ENCODE data around the gene DNM3.

DNM3 gene

DNA sequence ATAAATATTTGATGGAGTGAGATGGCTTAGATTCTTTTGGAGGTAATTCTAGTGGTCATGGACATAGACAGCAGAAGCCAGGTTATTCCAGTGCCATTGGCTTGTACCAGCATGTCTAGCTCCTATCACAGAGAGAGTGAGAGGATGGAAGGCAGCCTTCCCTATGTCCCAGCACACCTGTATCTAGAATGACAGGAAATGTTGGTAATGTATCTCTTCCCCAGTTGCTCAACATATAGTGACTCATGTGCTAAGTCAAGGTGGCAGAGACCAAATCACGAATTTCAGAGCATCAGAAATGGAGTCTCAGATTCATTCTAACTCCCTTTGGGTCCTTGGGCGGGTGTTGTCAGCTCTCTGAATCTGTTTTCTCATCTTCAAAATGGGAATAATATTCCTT lies 31.5 kb upstream of the DNM3 start:
- Mint-ChIP-seq H3K9me3 (no peaks in the 10 kb centered on the region), H3K27ac (no peak overlapping the region), H3K27me3 (ENCODE audit: low read depth) (peaks cover 4% of the 10 kb centered on the region), H3K36me3 (ENCODE audit: low read depth) (no peaks in the 10 kb centered on the region), H3K4me3 (no peak overlapping the region), H3K4me1 (peaks cover 5% of the 10 kb centered on the region)
- no peak for TF ChIP-seq CTCF (IDR thresholded peaks at IDR 0.05; ENCODE audit: unreplicated experiment in 3 of 3)

- no peaks in the 10 kb centered on the region for H3K36me3 Mint-ChIP-seq (ENCODE audit: low read depth)
- no peak overlapping the region for H3K4me3 Mint-ChIP-seq
- H3K9me3 Mint-ChIP-seq, result no peaks in the 10 kb centered on the region
- H3K27me3 Mint-ChIP-seq (ENCODE audit: low read depth), result peaks cover 4% of the 10 kb centered on the region
- no peak for TF ChIP-seq CTCF (IDR thresholded peaks at IDR 0.05; ENCODE audit: unreplicated experiment in 3 of 3)
- no peak overlapping the region for H3K27ac Mint-ChIP-seq
- peaks cover 14% of the 10 kb centered on the region for H3K4me1 Mint-ChIP-seq
These were observed 29.6 kb upstream of the DNM3 start for GRCh38 chr1:171811672-171812071.

DNA sequence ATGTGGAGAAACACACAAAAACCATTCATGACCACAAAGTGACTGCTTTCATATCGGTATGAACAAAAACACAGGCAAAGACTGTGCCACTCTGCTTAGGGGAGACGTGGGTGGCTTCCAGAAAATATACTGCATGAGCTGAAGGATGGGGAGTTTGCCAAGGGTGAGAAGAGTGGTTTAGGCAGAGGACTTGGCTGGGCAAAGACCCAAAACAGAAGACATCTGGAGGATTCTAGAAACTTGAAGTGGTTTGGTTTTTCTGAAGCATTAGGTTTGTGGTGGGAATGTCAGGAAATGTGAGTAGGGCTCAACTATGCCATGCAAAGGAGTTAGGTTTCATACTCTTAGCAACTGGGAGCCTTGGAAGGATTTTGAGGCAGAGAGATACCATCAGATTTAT lies 26.6 kb upstream of the DNM3 start:
- Mint-ChIP-seq H3K4me1 (peaks cover 14% of the 10 kb centered on the region), H3K36me3 (ENCODE audit: low read depth) (no peaks in the 10 kb centered on the region), H3K4me3 (no peak overlapping the region), H3K27me3 (ENCODE audit: low read depth) (peaks cover 4% of the 10 kb centered on the region), H3K9me3 (no peaks in the 10 kb centered on the region), H3K27ac (peak overlapping the region in 1 of 3 experiments; percentile 17)
- TF ChIP-seq CTCF (IDR thresholded peaks at IDR 0.05; ENCODE audit: unreplicated experiment in 3 of 3), result no peak

GRCh38 chr1:171816300-171816901 lies 24.9 kb upstream of the DNM3 start:
- peaks cover 14% of the 10 kb centered on the region for H3K4me1 Mint-ChIP-seq
- H3K27me3 Mint-ChIP-seq (ENCODE audit: low read depth), result no peaks in the 10 kb centered on the region
- H3K9me3 Mint-ChIP-seq, result no peaks in the 10 kb centered on the region
- H3K27ac Mint-ChIP-seq, result no peak overlapping the region
- H3K36me3 Mint-ChIP-seq (ENCODE audit: low read depth), result no peaks in the 10 kb centered on the region
- TF ChIP-seq CTCF (IDR thresholded peaks at IDR 0.05; ENCODE audit: unreplicated experiment in 3 of 3), result no peak
- no peak overlapping the region for H3K4me3 Mint-ChIP-seq

DNA sequence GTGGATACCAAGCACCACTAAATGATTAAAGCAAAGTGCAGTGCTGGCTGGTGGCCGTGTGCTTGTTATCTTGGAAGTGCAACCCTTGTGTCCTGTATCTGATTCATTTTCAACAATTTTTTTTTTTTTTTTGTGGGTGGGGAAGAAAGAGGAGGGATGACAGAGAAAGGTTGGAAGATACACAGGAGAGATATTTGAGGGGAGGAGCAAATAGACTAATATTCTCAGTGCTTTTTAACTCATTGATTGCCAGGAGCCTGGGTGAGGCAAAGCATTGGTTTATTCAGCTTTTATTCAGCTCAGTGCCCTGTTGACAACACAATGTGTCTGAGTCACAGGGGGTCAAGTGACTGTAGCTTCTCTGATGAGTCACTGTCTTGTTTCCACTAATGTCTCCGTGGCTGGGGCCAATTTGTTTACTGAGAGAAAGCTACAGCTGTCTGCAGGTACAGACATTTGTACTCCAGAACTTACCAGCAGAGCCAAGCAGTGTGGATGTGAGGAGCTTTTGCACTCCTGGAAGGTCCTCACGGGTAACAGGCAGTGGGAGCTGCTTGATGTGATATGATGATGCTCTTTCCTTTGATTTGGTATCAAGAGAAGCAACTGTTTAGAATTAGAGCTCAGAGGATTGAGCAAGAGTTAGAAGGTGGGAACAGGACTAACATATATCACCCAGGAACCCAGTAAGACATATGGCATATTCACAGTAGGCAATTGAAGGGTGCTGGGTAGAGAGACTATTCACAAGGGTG lies 23.6 kb upstream of the DNM3 start:
- no peaks in the 10 kb centered on the region for H3K9me3 Mint-ChIP-seq
- TF ChIP-seq CTCF (IDR thresholded peaks at IDR 0.05; ENCODE audit: unreplicated experiment in 3 of 3), result no peak
- H3K4me1 Mint-ChIP-seq, result peaks cover 14% of the 10 kb centered on the region
- H3K4me3 Mint-ChIP-seq, result no peak overlapping the region
- H3K36me3 Mint-ChIP-seq (ENCODE audit: low read depth), result no peaks in the 10 kb centered on the region
- H3K27ac Mint-ChIP-seq, result no peak overlapping the region
- H3K27me3 Mint-ChIP-seq (ENCODE audit: low read depth), result no peaks in the 10 kb centered on the region

GRCh38 chr1:171819946-171820345 lies 21.4 kb upstream of the DNM3 start:
- peaks cover 3% of the 10 kb centered on the region for H3K36me3 Mint-ChIP-seq (ENCODE audit: low read depth)
- TF ChIP-seq CTCF (IDR thresholded peaks at IDR 0.05; ENCODE audit: unreplicated experiment in 3 of 3), result no peak
- no peak overlapping the region for H3K27ac Mint-ChIP-seq
- no peaks in the 10 kb centered on the region for H3K27me3 Mint-ChIP-seq (ENCODE audit: low read depth)
- peaks cover 5% of the 10 kb centered on the region for H3K9me3 Mint-ChIP-seq
- H3K4me1 Mint-ChIP-seq, result peaks cover 8% of the 10 kb centered on the region
- H3K4me3 Mint-ChIP-seq, result no peak overlapping the region
